OCI-LY1 (cell line): ENCODE data around the gene RDH5.

Experiments
- H2AFZ ChIP-seq: fragments of 200-600 bp; sonication (generic), shearing (Covaris generic); 2 replicates; pipeline ENCODE4 v1.6.0; 2014; ENCODE audit warnings: antibody characterized with exemption, mild to moderate bottlenecking, low read length
- H3F3A ChIP-seq: fragments of 200-600 bp; sonication (generic), shearing (Covaris generic); 2 replicates; pipeline ENCODE4 v1.6.0; 2014; ENCODE audit warnings: mild to moderate bottlenecking, antibody characterized with exemption, low read length, moderate library complexity; ENCODE audit not compliant: insufficient read depth
- H3K27ac ChIP-seq: fragments of 200-600 bp; sonication (generic); 2 replicates; pipeline ENCODE4 v1.5.1; 2014; ENCODE audit warnings: low read length, mixed run types, mild to moderate bottlenecking, low read depth; ENCODE audit not compliant: poor library complexity, severe bottlenecking
- H3K27me3 ChIP-seq: fragments of 200-600 bp; sonication (generic); 2 replicates; pipeline ENCODE4 v1.6.0; 2014; ENCODE audit warnings: antibody characterized with exemption, mild to moderate bottlenecking, low read length, moderate library complexity; ENCODE audit not compliant: insufficient read depth
- H3K36me3 ChIP-seq: fragments of 200-600 bp; sonication (generic); 2 replicates; pipeline ENCODE4 v1.6.1; 2014; ENCODE audit warnings: mild to moderate bottlenecking, antibody characterized with exemption, low read length, moderate library complexity, mixed read lengths; ENCODE audit not compliant: insufficient read depth
- H3K4me1 ChIP-seq: fragments of 200-600 bp; sonication (generic); 2 replicates; pipeline ENCODE4 v1.5.1; 2014; ENCODE audit warnings: mild to moderate bottlenecking, low read length, moderate library complexity; ENCODE audit not compliant: insufficient read depth, severe bottlenecking
- H3K4me2 ChIP-seq: fragments of 200-600 bp; sonication (generic), shearing (Covaris generic); 2 replicates; pipeline ENCODE4 v1.6.1; 2014; ENCODE audit warnings: low read length
- H3K4me3 ChIP-seq: fragments of 200-600 bp; sonication (generic); 2 replicates; pipeline ENCODE4 v1.5.1; 2014; ENCODE audit warnings: low read length, low read depth, mild to moderate bottlenecking, mixed read lengths; ENCODE audit not compliant: poor library complexity, severe bottlenecking
- H3K79me2 ChIP-seq: fragments of 200-600 bp; shearing (Covaris generic); 2 replicates; pipeline ENCODE4 v1.6.1; 2016; ENCODE audit warnings: mixed run types, low read length, mixed read lengths; ENCODE audit not compliant: insufficient read depth
- H3K9ac ChIP-seq: fragments of 200-600 bp; sonication (generic), shearing (Covaris generic); 2 replicates; pipeline ENCODE4 v1.6.1; 2014; ENCODE audit warnings: mild to moderate bottlenecking, low read length, mixed read lengths
- H3K9me2 ChIP-seq: fragments of 200-600 bp; sonication (generic), shearing (Covaris generic); 2 replicates; pipeline ENCODE4 v1.6.1; 2014; ENCODE audit warnings: low read depth, mild to moderate bottlenecking, low read length, mixed read lengths
- H3K9me3 ChIP-seq: fragments of 200-600 bp; shearing (Covaris generic); 2 replicates; pipeline ENCODE4 v1.6.1; 2014; ENCODE audit warnings: low read length, mixed read lengths
- H4K20me1 ChIP-seq: fragments of 200-600 bp; sonication (generic), shearing (Covaris generic); 2 replicates; pipeline ENCODE4 v1.6.0; 2016; ENCODE audit warnings: mild to moderate bottlenecking, low read length; ENCODE audit not compliant: insufficient read depth
- CTCF ChIP-seq: fragments of 200-600 bp; sonication (generic), shearing (Covaris generic); IDR thresholded peaks from 2 replicates; pipeline ENCODE4 v1.5.1; 2017; ENCODE audit warnings: mild to moderate bottlenecking, antibody characterized with exemption, low read length, moderate library complexity, mixed read lengths
- EZH2 ChIP-seq: fragments of 200-600 bp; sonication (generic), shearing (Covaris generic); IDR thresholded peaks from 2 replicates; pipeline ENCODE4 v1.8.0; 2017; ENCODE audit warnings: borderline replicate concordance, mixed run types, mild to moderate bottlenecking, antibody characterized with exemption, low read length, moderate library complexity, mixed read lengths

The RDH5 gene

DNA sequence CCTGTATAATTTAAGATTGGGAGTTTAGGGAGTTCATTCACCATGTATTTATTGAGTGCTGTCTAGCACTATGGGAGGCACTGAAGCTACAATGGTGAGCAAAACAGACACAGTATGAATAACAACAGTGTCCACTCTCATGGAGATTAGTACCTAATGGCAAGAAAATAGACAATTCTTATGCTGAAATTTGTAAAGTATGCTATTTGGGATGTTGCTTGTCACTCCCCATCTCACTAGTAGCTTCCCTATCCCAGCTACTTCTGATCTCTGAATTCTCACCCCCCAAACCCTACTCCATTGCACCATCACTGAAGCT, 26.7 kb downstream of the RDH5 start:
- Histone ChIP-seq H2AFZ (no peak overlapping the region), H4K20me1 (no peaks in the 10 kb centered on the region), H3K9me2 (no peaks in the 10 kb centered on the region), H3K4me1 (peaks cover 34% of the 10 kb centered on the region), H3K27ac (no peak overlapping the region), H3K36me3 (peaks cover 6% of the 10 kb centered on the region; the same call in 1 of the 2 replicates), H3K79me2 (no peaks in the 10 kb centered on the region), H3K4me3 (no peak overlapping the region), H3K27me3 (peaks cover 7% of the 10 kb centered on the region), H3K4me2 (no peak overlapping the region), H3K9ac (no peak overlapping the region), H3K9me3 (no peaks in the 10 kb centered on the region), H3F3A (no peaks in the 10 kb centered on the region)
- no peak for TF ChIP-seq CTCF
- no peak for TF ChIP-seq EZH2

DNA sequence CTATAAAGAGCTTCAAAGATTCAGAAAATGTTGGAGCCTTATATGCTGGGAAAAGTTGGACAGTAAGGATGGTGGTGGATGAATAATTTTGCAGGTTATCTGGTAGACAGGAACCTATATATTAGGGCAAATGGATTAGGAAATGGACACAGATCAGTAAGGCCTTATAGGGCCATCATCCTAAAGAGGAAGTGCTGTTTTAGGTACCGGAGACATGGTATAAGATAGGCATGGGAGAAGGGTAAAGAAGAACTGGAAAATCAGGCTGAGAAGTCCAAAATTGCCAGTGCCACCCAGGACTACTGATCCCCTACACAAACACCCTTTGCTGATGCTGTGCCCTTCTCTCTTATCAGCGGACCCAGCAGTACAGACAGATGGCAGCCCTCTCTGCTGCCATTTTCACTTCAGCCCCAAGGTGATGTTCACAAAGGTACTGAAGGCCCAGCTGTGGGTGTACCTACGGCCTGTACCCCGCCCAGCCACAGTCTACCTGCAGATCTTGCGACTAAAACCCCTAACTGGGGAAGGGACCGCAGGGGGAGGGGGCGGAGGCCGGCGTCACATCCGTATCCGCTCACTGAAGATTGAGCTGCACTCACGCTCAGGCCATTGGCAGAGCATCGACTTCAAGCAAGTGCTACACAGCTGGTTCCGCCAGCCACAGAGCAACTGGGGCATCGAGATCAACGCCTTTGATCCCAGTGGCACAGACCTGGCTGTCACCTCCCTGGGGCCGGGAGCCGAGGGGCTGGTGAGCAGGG, 28.2 kb downstream of the RDH5 start:
- Histone ChIP-seq H3K79me2 (no peaks in the 10 kb centered on the region), H3K4me2 (no peak overlapping the region), H4K20me1 (no peaks in the 10 kb centered on the region), H3F3A (no peaks in the 10 kb centered on the region), H3K27me3 (peaks cover 7% of the 10 kb centered on the region), H3K4me3 (no peak overlapping the region), H3K4me1 (peaks cover 30% of the 10 kb centered on the region), H2AFZ (no peak overlapping the region), H3K9me2 (no peaks in the 10 kb centered on the region), H3K9me3 (no peaks in the 10 kb centered on the region), H3K27ac (no peak overlapping the region), H3K9ac (no peak overlapping the region), H3K36me3 (peaks cover 20% of the 10 kb centered on the region; the same call in 1 of the 2 replicates)
- TF ChIP-seq CTCF (no peak), EZH2 (no peak)

GRCh38 chr12:55755246-55755645, 35.1 kb downstream of the RDH5 start:
- Histone ChIP-seq H3K9me2 (no peaks in the 10 kb centered on the region), H3K4me2 (no peak overlapping the region), H3K79me2 (no peaks in the 10 kb centered on the region), H3K36me3 (peaks cover 85% of the 10 kb centered on the region), H4K20me1 (no peaks in the 10 kb centered on the region), H3K9me3 (no peaks in the 10 kb centered on the region), H3K27ac (no peak overlapping the region), H3F3A (no peaks in the 10 kb centered on the region), H3K9ac (no peak overlapping the region), H2AFZ (no peak overlapping the region), H3K27me3 (no peaks in the 10 kb centered on the region), H3K4me3 (no peak overlapping the region), H3K4me1 (no peaks in the 10 kb centered on the region)
- no peak for TF ChIP-seq EZH2
- TF ChIP-seq CTCF = no peak
